ENCODE measurements around the gene BAG3.
"Not testable (repeated sequence)": the region's sequence is repeated elsewhere in the genome, so short reads cannot be mapped to it uniquely, and the experiment has no call there.

Gene BAG3

DNA sequence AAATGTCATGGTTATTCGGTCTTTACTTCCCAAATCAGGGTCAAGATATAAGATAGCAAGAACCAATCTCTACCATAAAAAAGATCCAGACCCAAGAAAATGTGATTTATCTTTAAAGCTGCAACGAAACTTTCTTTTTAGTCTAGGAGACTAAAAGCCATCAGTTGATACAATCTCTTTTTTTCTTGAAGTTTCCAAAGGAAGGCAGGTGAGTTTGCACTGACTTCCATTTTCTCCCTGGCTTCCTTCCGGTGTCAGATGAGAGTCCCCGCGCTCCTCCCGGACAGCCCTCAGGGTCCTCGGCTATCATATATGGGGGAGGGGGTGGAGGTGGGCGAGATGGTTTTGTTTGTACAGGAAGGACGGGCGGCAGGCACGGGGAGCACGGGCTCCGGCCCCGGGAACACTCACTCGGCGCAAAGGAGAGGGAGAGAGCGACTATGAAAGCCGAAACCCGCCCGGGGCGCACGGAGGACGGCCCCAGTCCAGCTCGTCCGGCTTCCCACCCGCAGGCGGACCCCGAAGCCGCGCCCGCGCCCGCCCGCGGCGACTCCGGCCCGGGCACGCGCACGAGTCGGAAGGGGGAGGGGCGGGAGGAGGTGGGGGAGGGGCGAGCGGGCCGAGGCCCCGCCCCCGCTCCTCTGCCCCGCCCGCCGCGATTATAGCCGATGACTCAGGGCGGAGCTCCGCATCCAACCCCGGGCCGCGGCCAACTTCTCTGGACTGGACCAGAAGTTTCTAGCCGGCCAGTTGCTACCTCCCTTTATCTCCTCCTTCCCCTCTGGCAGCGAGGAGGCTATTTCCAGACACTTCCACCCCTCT lies at the start of gene BAG3:
TSS of gene BAG3 (plus strand) at position 689 of the 822 bp plus-strand sequence. CDS start 296 bp downstream, outside the sequence.
- in situ Hi-C loops (cut with MboI; ENCODE audit: low sequenced_read_pairs) = no loop called here

GRCh38 chr10:119602241-119603095 lies 48.7 kb upstream of the BAG3 start:
- in situ Hi-C loops (cut with MboI; ENCODE audit: low sequenced_read_pairs) = no loop called here

DNA sequence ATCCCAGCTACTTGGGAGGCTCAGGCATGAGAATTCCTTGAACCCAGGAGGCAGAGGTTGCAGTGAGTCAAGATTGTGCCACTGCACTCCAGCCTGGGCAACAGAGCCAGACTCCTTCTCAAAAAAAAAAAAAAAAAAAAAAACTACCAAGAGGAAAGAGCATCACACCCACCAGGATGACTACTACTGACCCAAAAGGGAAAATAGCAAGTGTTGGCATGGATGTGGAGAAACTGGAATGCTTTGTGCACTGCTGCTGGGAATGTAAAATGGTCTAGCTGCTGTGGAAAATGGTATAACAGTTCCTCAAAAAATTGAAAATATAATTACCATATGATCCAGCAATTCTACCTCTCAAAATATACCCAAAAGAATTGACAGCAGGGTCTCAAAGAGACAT lies 46.7 kb upstream of the BAG3 start:
- in situ Hi-C loops (cut with MboI; ENCODE audit: low sequenced_read_pairs) = no loop called here

- in situ Hi-C loops (cut with MboI; ENCODE audit: low sequenced_read_pairs) = no loop called here
Observed at GRCh38 chr10:119608316-119609155, 42.6 kb upstream of the BAG3 start.

GRCh38 chr10:119609516-119609915 lies 41.7 kb upstream of the BAG3 start:
- in situ Hi-C loops (cut with MboI; ENCODE audit: low sequenced_read_pairs) = no loop called here

- in situ Hi-C loops (cut with MboI; ENCODE audit: low sequenced_read_pairs) = no loop called here
Observed at GRCh38 chr10:119611433-119611832, 39.7 kb upstream of the BAG3 start.

DNA sequence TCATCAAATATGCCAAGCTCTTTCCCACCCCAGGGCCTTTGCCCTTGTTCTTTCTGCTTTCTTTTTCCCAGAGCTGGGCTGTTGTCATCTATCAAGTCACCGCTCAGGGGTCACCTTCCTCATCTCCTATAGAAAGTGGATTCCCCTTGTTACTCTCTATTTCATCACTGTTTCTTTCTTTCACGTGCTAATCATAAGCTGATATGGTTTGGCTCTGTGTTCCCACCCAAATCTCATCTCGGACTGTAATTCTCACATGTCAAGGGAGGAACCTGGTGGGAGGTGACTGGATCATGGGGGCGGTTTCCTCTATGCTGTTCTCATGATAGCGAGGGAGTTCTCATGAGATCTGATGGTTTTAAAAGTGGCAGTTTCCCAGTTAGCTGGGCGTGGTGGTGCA lies 37.4 kb upstream of the BAG3 start:
- in situ Hi-C loops (cut with MboI; ENCODE audit: low sequenced_read_pairs) = no loop called here

DNA sequence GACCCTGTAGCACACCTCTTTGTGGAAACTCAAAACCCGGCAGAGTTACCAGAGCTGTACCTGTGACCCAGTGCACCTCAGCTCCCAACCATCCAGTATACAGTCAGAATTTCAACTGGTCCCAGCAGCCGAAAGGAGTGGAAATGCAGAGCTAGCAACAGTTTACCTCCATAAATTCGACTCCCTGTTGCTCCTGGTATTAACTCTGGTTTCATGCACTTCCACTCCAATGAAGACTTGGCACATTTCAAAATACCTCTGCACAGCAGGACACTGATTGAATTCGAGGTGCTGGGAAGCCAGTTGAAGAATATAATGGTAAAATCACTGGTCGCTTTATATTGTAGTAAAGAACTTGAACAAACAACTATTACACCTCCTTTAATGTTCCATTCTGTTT lies 36.5 kb upstream of the BAG3 start:
- in situ Hi-C loops (cut with MboI; ENCODE audit: low sequenced_read_pairs) = no loop called here

GRCh38 chr10:119616882-119617570 lies 34.2 kb upstream of the BAG3 start:
- in situ Hi-C loops (cut with MboI; ENCODE audit: low sequenced_read_pairs) = no loop called here

DNA sequence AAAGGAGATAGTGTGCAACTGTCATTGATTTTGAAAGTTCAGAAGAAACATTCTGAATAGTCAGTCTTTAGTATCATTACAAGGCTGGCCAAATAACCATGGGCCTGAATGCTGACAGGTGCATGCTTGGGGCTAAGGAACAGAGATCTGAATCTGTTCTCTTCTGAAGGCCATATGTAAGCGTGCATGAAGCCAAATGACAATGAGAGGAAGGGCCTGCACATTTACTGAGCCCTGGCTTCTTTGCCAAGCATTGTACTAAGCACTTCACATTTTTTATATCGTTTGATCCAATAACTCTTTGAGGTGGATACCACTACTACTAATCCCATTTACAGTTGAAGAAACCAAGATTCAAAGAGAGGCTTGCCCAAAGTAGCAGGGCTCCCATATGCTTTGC lies 32.0 kb upstream of the BAG3 start:
- in situ Hi-C loops (cut with MboI; ENCODE audit: low sequenced_read_pairs) = no loop called here

DNA sequence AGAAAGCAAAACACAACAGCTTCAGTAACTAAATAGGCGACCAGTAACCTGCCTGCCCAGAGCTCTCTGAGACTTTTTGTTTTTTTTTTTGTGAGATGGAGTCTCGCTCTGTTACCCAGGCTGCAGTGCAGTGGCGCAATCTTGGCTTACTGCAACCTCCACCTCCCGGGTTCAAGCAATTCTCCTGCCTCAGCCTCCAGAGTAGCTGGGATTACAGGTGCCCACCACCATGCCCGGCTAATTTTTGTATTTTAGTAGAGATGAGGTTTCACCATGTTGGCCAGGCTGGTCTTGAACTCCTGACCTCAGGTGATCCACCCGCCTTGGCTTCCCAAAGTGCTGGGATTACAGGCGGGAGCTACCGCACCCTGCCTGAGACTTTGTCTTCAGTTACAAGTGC lies 31.4 kb upstream of the BAG3 start:
- in situ Hi-C loops (cut with MboI; ENCODE audit: low sequenced_read_pairs) = not testable (repeated sequence)

GRCh38 chr10:119620241-119621077 lies 30.7 kb upstream of the BAG3 start:
- in situ Hi-C loops (cut with MboI; ENCODE audit: low sequenced_read_pairs) = no loop called here

DNA sequence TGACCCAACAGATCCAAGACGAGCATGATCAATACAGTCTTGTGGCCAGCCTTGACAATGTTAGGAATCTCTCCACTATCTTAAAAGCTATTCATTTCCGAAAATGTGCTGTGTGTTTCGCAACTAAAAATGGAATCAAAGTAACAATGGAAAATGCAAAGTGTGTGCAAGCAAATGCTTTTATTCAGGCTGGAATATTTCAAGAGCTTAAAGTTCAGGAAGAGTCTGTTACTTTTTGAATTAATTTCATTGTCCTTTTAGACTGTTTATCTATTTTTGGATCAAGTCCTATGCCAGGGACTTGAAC lies 30.1 kb upstream of the BAG3 start:
- in situ Hi-C loops (cut with MboI; ENCODE audit: low sequenced_read_pairs) = no loop called here

GRCh38 chr10:119625570-119626280 lies 25.5 kb upstream of the BAG3 start:
- in situ Hi-C loops (cut with MboI; ENCODE audit: low sequenced_read_pairs) = no loop called here

- in situ Hi-C loops (cut with MboI; ENCODE audit: low sequenced_read_pairs) = no loop called here
Observed at GRCh38 chr10:119630300-119630699, 20.9 kb upstream of the BAG3 start.

DNA sequence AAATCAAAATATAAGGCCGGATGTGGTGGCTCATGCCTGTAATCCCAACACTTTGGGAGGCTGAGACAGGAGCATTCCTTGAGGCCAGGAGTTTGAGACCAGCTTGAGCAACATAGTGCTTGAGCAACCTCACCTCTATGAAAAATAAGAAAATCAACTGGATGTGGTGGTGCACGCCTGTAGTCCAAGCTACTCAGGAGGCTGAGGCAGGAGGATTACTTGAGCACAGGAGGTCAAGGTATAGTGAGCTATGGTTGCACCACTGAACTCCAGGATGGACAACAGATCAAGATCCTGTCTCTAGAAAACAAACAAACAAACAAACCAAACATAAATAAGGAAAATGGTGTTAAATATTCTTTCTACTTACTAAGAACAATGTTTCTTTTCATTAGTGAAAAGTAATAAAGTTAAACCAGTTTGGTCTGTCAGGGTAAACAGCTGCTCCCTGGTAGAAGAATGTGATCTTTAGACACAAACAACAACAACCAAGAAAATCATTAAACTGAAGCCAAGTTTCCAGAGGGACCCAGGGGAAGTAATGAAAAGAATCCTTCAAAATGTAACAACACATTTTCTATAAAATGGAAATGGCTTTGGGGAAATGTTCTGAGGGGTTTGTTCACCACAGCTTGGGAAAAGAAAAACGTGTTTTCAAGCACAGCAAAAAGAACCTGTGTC lies 17.5 kb upstream of the BAG3 start:
- in situ Hi-C loops (cut with MboI; ENCODE audit: low sequenced_read_pairs) = no loop called here

DNA sequence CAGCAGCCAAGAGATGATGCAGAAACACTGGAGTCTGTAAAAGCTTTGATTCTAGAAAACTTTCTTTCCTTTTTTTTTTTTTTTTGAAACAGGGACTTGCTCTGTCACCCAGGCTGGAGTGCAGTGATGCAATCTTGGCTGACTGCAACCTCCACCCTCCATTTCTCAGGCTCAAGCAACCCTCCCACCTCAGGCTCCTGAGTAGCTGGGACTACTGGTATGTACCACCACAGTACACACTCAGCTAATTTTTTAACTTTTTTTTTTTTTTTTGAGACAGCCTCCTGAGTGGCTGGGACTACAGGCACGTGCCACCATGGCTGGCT lies 17.0 kb upstream of the BAG3 start:
- in situ Hi-C loops (cut with MboI; ENCODE audit: low sequenced_read_pairs) = no loop called here

DNA sequence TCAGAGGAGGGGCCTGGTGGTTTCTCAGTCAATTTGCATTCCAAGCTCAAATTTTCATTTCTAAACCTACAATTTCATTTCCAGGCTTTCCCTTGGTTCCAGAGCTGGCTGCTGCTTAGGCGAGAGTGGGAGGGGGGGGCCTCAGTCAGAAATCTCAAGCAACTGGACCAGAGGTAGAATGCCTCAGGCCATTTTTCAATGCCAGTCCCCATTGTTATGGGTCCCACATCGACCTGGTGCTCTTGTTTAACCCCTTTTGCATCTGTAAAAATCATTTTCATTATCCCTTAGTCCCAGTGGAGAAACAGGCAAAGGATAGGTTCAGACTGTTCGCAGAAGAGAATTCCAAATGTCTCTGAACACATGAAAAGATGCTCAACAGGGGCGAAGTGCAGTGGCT lies 13.5 kb upstream of the BAG3 start:
- in situ Hi-C loops (cut with MboI; ENCODE audit: low sequenced_read_pairs) = no loop called here

GRCh38 chr10:119638982-119639381 lies 12.2 kb upstream of the BAG3 start:
- in situ Hi-C loops (cut with MboI; ENCODE audit: low sequenced_read_pairs) = no loop called here
